ENCODE data around the gene SORCS2. TPM values are rescaled to one million over a fixed set of nuclear protein-coding genes. Genes with fewer than 3 reads are reported as not detected.
A peak's percentile ranks its signal among the peaks of the same experiment; 100 is the strongest.

Gene SORCS2
- total and polyA plus RNA-seq, 8 donors = 4.6 to 9.7 (median 7.2) TPM

DNA sequence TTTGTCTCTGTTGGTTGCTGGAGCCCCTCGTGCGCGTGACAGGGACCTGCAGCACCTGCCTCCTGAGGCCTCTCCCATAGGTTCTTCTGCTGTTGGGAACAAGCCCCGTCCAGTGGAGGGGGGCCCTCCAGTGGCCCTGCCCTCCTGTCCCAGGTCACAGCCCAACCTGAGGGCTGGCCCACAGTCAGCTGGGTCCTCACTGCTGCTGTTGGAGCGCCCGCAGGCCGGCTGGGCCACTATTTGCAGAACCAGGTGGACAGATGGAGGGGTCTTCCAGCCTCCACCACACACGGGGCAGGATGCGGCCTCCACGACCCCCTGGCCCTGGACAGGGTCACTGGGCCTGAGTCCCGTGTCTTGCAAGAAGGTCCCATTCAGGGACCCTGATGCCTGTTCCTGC is 293.8 kb downstream of the SORCS2 start:
- intact Hi-C loops (cut with DNase I) = no loop called here

DNA sequence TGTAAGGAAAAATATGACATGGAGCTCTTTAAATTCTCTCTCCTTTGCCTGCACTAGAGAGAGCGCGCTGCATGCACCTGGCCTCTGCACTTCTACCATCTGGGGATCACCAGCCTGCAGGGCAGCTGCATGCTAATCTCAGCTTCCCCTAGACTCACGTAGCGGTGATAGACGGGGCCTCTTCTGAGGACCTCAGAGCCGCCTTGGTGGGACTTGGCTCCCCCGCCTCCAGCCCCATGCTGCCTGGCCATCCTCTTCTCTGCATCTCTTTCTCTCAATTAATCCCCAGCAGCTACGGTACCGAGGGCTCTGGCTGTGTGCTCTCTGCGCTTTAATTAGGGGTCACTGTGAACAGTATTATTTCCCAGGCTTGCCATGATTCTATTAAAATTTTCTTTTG is 295.2 kb downstream of the SORCS2 start:
- H3K4me3 ChIP-seq = no peak overlapping the region
- H3K27ac ChIP-seq = no peak overlapping the region
- peaks cover 0 to 48% of the 10 kb centered on the region in 2 donors for H3K27me3 ChIP-seq
- no peaks in the 10 kb centered on the region for H3K9me3 ChIP-seq
- no peak for TF ChIP-seq CTCF (IDR thresholded peaks at IDR 0.05)
- no peaks in the 10 kb centered on the region for H3K36me3 ChIP-seq
- ATAC-seq (no peak), DNase-seq (no peak)
- H3K4me1 ChIP-seq = no peaks in the 10 kb centered on the region
- intact Hi-C loops (cut with DNase I) = no loop called here

More for the DNA sequence above, 293.8 kb downstream of the SORCS2 start:
- Histone ChIP-seq H3K4me1 (no peaks in the 10 kb centered on the region), H3K27me3 (peaks cover 0 to 47% of the 10 kb centered on the region in 2 donors), H3K36me3 (no peaks in the 10 kb centered on the region), H3K4me3 (no peak overlapping the region), H3K27ac (no peak overlapping the region), H3K9me3 (no peaks in the 10 kb centered on the region)
- TF ChIP-seq CTCF (IDR thresholded peaks at IDR 0.05) = no peak
- ATAC-seq (no peak), DNase-seq (peak in 1 of 4 donors; percentile 67)

GRCh38 chr4:7487998-7488671 is 295.8 kb downstream of the SORCS2 start:
- intact Hi-C loops (cut with DNase I) = no loop called here
- no peaks in the 10 kb centered on the region for H3K4me1 ChIP-seq
- H3K4me3 ChIP-seq = no peak overlapping the region
- no peak overlapping the region for H3K27ac ChIP-seq
- DNase-seq (peak in 1 of 4 donors; percentile 50), ATAC-seq (no peak)
- H3K36me3 ChIP-seq = no peaks in the 10 kb centered on the region
- no peak for TF ChIP-seq CTCF (IDR thresholded peaks at IDR 0.05)
- peaks cover 0 to 2% of the 10 kb centered on the region in 2 donors for H3K9me3 ChIP-seq
- peaks cover 0 to 48% of the 10 kb centered on the region in 2 donors for H3K27me3 ChIP-seq

- peaks cover 0 to 32% of the 10 kb centered on the region in 2 donors for H3K27me3 ChIP-seq
- TF ChIP-seq CTCF (IDR thresholded peaks at IDR 0.05) = no peak
- peaks cover 0 to 2% of the 10 kb centered on the region in 2 donors for H3K9me3 ChIP-seq
- no peaks in the 10 kb centered on the region for H3K36me3 ChIP-seq
- DNase-seq (peak in 1 of 4 donors; percentile 62), ATAC-seq (no peak)
- no peaks in the 10 kb centered on the region for H3K4me1 ChIP-seq
- intact Hi-C loops (cut with DNase I) = no loop called here
- no peak overlapping the region for H3K27ac ChIP-seq
- no peak overlapping the region for H3K4me3 ChIP-seq
Observed at GRCh38 chr4:7491915-7492314, 299.6 kb downstream of the SORCS2 start.

GRCh38 chr4:7498446-7499200 is 306.3 kb downstream of the SORCS2 start:
- ATAC-seq (no peak), DNase-seq (no peak)
- Histone ChIP-seq H3K4me1 (no peaks in the 10 kb centered on the region), H3K36me3 (no peaks in the 10 kb centered on the region), H3K27me3 (peaks cover 0 to 30% of the 10 kb centered on the region in 2 donors), H3K4me3 (no peak overlapping the region), H3K9me3 (no peaks in the 10 kb centered on the region), H3K27ac (no peak overlapping the region)
- TF ChIP-seq CTCF (IDR thresholded peaks at IDR 0.05) = no peak
- intact Hi-C loops (cut with DNase I) = no loop called here

Data from left lung (tissue), 10 donors.